Kidney (tissue), 14 donors: Measurements from ENCODE around the gene F7. TPM values are rescaled to one million over a fixed set of nuclear protein-coding genes. Genes with fewer than 3 reads are reported as not detected.

Experiments used
- DNase-seq, 5 donors: peaks; one replicate each; pipeline ENCODE4 v3.0.0-alpha.2; 2013 to 2020
- FAIRE-seq: peaks from 2 replicates; lab custom pipeline; 2012; peaks lifted over from hg19 to GRCh38; lab: Jason Lieb, UNC
- H3K27ac ChIP-seq, 2 donors: one replicate each; pipeline ENCODE4 v1.7.0; 2013; ENCODE audit warnings: low read depth in 2 of 2, low read length in 2 of 2, inconsistent platforms in 1 of 2
- H3K27me3 ChIP-seq: one replicate; pipeline ENCODE4 v1.7.1; 2013; ENCODE audit warnings: low read length, inconsistent platforms; ENCODE audit not compliant: control insufficient read depth, insufficient read depth
- H3K36me3 ChIP-seq, 3 donors: one replicate each; pipeline versions ENCODE4 v1.7.0 to v1.7.1; 2013; ENCODE audit warnings: low read length in 3 of 3, control low read depth in 1 of 3, inconsistent platforms in 1 of 3; ENCODE audit not compliant: insufficient read depth in 3 of 3, control insufficient read depth in 2 of 3
- H3K4me1 ChIP-seq, 3 donors: one replicate each; pipeline versions ENCODE4 v1.7.0 to v1.7.1; 2013; ENCODE audit warnings: low read length in 3 of 3, inconsistent platforms in 1 of 3, low read depth in 1 of 3; ENCODE audit not compliant: control insufficient read depth in 2 of 3, insufficient read depth in 2 of 3
- H3K4me3 ChIP-seq, 3 donors: one replicate each; pipeline versions ENCODE4 v1.7.0 to v1.8.1; 2013; ENCODE audit warnings: low read length in 3 of 3, control low read depth in 1 of 3, inconsistent platforms in 1 of 3
- H3K9ac ChIP-seq, 3 donors: one replicate each; pipeline versions ENCODE4 v1.7.0 to v1.7.1; 2013; ENCODE audit warnings: low read length in 3 of 3, control low read depth in 1 of 3, inconsistent platforms in 1 of 3
- H3K9me3 ChIP-seq, 3 donors: one replicate each; pipeline versions ENCODE4 v1.7.0 to v1.7.1; 2013; ENCODE audit warnings: low read length in 3 of 3, control low read depth in 1 of 3, inconsistent platforms in 1 of 3; ENCODE audit not compliant: control insufficient read depth in 2 of 3, insufficient read depth in 1 of 3
- intact Hi-C: fragments of 100-400 bp; cut with DNase I; formaldehyde crosslinking; loops from one replicate; pipeline ENCODE4 v1.11.1; 2022
- polyA plus RNA-seq: library from polyadenylated mRNA; stranded (reverse); fragments of 350-450 nt; fragmentation: Illumina TruSeq; extraction: RNeasy Lipid Tissue Mini Kit (QIAGEN cat#74804); gene quantifications from one replicate; pipeline ENCODE4 v1.2.3, GENCODE V29; 2014; ENCODE audit warnings: low read depth, low replicate concordance; ENCODE audit not compliant: insufficient read depth
- total RNA-seq: library from RNA; stranded (reverse); fragmentation: NEBNext Ultra II Directional; extraction: Animal tissue kit (Norgen Biotek cat#: 25700); gene quantifications from one replicate; pipeline ENCODE4 v1.2.1, GENCODE V29; 2021
- TF ChIP-seq, protein P1 (sequence below): IDR thresholded peaks from 3 replicates; pipeline ENCODE4 v1.5.1; 2012; ENCODE audit warnings: mild to moderate bottlenecking, moderate library complexity, borderline replicate concordance; ENCODE audit not compliant: insufficient read depth; ENCODE audit errors: extremely low read depth
- donor health status: control.
- donor health status: control.
- donor health status: control.
- donor health status: control.
- donor health status: control.
- donor health status: DM: yes; HTN: yes; CAD: no.
- donor health status: Normal renal cell carcinoma (clear cell type).

F7 gene
- total and polyA plus RNA-seq, 2 donors from 2014 or later: 0.16 to 0.52 TPM

DNA sequence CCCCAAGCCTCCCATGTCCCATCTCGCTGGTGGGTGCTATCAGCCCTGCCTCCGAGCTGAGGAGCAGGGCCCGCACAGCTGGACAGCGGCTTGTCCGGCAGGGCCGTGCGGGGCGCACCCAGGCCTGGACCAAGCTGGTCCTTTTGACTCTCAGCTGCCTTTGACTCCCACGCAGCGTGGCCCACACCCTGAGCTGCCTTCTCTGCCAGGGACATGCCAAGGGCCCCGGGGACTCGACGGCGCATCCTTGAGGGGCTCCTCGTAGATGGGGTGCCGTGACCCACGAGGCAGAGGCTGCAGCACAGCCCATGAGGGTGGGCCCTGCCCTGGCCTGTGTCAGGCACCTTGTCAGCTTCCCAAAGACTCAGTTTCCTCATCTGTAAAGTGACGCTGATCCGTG is 38.8 kb upstream of the F7 start:
- intact Hi-C loops: no loop called here
- Histone ChIP-seq H3K36me3 (peaks cover 0 to 13% (median 5%) of the 10 kb centered on the region in 3 donors), H3K9me3 (no peaks in the 10 kb centered on the region), H3K9ac (no peak overlapping the region), H3K4me3 (no peak overlapping the region), H3K4me1 (no peaks in the 10 kb centered on the region), H3K27ac (no peak overlapping the region), H3K27me3 (no peaks in the 10 kb centered on the region)
- FAIRE-seq: no peak
- TF ChIP-seq, protein P1, sequence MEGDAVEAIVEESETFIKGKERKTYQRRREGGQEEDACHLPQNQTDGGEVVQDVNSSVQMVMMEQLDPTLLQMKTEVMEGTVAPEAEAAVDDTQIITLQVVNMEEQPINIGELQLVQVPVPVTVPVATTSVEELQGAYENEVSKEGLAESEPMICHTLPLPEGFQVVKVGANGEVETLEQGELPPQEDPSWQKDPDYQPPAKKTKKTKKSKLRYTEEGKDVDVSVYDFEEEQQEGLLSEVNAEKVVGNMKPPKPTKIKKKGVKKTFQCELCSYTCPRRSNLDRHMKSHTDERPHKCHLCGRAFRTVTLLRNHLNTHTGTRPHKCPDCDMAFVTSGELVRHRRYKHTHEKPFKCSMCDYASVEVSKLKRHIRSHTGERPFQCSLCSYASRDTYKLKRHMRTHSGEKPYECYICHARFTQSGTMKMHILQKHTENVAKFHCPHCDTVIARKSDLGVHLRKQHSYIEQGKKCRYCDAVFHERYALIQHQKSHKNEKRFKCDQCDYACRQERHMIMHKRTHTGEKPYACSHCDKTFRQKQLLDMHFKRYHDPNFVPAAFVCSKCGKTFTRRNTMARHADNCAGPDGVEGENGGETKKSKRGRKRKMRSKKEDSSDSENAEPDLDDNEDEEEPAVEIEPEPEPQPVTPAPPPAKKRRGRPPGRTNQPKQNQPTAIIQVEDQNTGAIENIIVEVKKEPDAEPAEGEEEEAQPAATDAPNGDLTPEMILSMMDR: no peak
- DNase-seq: peak in 1 of 5 donors; percentile 67

DNA sequence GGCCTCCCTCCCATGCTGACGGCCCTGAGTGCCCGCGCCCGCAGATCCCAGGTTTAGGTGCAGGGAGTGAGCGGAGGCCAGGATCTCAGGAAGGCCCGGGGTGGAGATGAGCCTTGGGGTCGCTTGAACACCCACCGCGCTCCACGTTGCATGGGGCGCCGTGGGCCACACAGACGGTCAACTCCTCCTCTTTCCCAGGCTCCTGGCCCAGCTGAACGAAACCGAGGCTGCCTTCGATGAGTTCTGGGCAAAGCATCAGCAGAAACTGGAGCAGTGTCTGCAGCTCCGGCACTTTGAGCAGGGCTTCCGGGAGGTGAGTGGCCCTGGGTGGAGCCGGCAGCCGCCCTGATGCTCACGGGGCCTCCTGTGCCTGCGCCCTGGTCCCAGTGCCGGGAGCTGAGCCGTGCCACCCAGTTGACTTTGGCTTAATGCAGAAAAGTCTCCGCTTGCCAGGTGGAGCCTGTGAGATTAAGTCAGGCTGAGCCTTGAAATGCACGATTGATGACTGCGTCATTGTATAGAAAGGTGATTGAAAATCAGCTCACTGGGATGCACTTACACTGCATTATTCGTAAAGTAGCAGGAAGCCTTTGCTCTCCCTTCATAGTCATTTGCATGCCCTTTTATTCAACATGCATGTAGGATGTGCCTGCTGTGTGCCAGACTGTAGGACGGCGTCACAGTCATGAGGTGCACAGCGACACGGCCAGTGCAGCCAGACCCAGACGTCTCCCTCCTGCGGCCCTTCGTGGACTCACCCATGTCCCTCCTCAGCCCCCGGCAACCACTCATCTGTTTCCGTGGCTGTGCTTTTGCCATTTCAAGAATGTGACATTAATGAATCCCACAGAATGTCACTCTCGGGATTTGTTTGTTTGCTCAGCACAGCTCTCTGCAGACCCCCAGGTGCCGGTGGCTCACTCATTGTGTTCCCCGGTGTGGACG is 35.5 kb upstream of the F7 start:
- FAIRE-seq (no peak), DNase-seq (peak in 1 of 5 donors; percentile 60)
- Histone ChIP-seq H3K36me3 (peaks cover 0 to 5% (median 0%) of the 10 kb centered on the region in 3 donors), H3K9me3 (no peaks in the 10 kb centered on the region), H3K4me1 (no peaks in the 10 kb centered on the region), H3K9ac (no peak overlapping the region), H3K27ac (no peak overlapping the region), H3K27me3 (no peaks in the 10 kb centered on the region), H3K4me3 (no peak overlapping the region)
- intact Hi-C loops: no loop called here
- TF ChIP-seq, protein P1: no peak

DNA sequence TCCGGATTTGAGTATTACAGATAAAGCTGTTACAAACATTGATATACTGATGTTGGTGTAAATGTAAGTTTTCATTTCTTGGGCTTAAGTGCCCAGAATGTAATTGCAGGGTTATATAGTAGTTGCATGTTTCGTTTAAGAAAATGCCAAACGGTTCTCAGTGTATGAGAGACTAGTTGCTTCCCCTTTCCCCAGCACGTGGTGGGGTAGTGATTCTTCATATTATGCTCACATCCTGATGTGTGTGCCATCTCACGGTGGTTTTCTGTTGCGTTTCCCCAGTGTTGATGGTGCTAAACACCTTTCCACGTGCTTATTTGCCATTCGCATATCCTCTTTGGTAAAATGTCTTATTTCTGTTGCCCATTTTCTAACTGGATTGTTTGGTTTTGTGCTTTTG is 34.7 kb upstream of the F7 start:
- DNase-seq: no peak
- peaks cover 0 to 7% (median 0%) of the 10 kb centered on the region in 3 donors for H3K36me3 ChIP-seq

More for the DNA sequence above, 34.7 kb upstream of the F7 start:
- FAIRE-seq: no peak
- Histone ChIP-seq H3K9ac (no peak overlapping the region), H3K9me3 (no peaks in the 10 kb centered on the region), H3K27ac (no peak overlapping the region), H3K4me3 (no peak overlapping the region), H3K27me3 (no peaks in the 10 kb centered on the region), H3K4me1 (no peaks in the 10 kb centered on the region)
- TF ChIP-seq, protein P1: no peak
- intact Hi-C loops: no loop called here
